SU-DHL-6 (cell line): Measurements from ENCODE around the gene OR6B1.

Source experiments
- EZH2phosphoT487 ChIP-seq: fragments of 200-600 bp; sonication (generic), shearing (Covaris generic); conservative IDR thresholded peaks from 2 replicates; pipeline ENCODE4 v1.6.1; 2018; ENCODE audit warnings: mild to moderate bottlenecking, antibody characterized with exemption, low read length, moderate library complexity, mixed read lengths
- TF ChIP-seq, protein P1 (sequence below): fragments of 200-600 bp; sonication (generic); IDR thresholded peaks from one replicate; pipeline ENCODE4 v1.5.1; 2017; ENCODE audit warnings: antibody characterized with exemption, mild to moderate bottlenecking, low read length, moderate library complexity; ENCODE audit not compliant: insufficient read depth, poor library complexity, severe bottlenecking

DNA sequence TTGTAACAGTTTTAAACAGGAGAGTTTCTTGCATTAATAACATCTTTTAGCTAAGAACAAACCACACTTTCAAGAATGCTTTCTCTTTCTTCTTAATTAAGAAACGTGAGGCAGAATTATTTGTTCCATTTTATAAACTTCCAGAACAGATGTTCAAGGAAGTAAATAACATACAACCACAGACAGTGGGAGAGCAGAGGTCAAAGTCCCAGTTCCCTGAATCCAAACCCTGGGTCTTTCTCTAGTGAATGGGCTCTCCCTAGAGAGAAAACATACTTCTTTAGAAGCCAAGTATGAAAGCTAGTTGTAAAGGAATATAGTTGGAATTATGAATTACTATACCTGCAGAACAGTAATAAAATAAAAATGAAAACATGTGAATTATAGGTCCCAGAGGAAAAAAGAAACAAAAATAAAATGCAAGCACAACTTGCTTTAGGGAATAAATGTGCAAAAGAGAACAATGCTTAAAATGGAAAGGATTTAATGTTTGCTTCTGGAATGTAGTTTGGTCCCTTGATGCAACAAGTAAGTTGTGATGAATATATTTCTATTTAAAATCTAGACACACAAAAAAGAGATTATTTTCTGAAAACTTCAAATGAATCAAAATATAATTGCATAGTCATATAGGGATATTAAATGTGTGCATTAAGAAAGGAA is 6.0 kb downstream of the OR6B1 start:
- TF ChIP-seq, protein P1, sequence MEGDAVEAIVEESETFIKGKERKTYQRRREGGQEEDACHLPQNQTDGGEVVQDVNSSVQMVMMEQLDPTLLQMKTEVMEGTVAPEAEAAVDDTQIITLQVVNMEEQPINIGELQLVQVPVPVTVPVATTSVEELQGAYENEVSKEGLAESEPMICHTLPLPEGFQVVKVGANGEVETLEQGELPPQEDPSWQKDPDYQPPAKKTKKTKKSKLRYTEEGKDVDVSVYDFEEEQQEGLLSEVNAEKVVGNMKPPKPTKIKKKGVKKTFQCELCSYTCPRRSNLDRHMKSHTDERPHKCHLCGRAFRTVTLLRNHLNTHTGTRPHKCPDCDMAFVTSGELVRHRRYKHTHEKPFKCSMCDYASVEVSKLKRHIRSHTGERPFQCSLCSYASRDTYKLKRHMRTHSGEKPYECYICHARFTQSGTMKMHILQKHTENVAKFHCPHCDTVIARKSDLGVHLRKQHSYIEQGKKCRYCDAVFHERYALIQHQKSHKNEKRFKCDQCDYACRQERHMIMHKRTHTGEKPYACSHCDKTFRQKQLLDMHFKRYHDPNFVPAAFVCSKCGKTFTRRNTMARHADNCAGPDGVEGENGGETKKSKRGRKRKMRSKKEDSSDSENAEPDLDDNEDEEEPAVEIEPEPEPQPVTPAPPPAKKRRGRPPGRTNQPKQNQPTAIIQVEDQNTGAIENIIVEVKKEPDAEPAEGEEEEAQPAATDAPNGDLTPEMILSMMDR, result no peak
- TF ChIP-seq EZH2phosphoT487, result no peak
